NCI-H1436 treated with DMSO at 0.1 percent for 48 hours (cell line): ENCODE data around the gene RANBP1.

Source experiments
- DNase-seq: peaks from one replicate; lab custom pipeline; 2025; lab: John Stamatoyannopoulos, UW

Gene RANBP1

DNA sequence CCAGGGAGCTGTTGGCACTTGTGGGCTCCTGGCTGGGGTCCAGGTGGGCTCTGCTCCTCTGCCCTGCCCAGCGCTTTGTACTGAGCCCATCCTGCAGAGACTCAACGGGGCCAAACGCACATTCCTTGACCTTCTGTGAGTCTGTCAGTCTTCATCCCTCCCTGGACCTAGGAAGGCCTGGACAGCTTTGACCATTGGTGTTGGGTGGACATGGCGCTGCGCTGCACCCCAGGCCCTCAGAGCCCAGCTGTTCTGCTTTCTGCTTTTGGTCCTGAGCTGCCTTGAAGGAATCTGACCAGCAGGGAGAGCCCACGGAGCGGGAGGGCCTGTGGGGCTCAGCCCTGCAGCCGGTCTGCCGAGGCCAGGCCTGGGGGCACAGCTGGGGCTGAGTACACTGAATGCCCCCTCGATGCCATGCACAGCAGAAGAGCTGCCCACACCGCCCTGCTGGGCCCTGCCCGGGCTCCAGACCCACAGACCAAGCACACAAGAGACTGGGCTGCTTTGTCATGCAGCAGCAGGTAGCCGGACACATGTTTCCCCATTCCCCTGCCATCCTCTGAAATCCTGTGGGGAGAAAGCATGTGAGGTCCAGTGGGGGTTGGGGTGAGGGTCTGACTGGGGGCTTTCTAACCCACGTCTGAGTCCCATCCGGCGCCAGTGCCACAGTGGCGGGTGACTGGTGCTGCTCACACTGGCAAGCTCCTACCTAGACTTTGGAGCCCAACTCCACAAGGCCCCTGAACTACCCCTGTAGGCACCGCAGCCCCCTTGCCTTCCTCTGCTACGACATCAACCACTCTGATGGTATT is 59.1 kb downstream of the RANBP1 start:
- DNase-seq = no peak

DNA sequence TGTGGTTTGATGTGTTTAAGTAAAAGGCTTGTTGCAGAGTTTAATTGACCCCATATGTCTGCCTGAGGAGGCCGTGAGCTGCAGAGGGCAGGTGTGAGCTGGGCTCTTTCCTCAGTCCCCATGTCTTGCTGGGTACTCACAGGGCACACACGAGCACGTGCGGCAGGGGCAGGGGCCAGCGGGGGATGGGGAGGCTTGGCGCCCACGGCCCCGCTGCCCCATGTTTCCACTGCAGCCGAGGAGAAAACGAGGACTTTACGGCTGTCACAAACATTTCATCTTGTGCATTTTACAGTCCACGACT is 59.6 kb downstream of the RANBP1 start:
- no peak for DNase-seq

DNA sequence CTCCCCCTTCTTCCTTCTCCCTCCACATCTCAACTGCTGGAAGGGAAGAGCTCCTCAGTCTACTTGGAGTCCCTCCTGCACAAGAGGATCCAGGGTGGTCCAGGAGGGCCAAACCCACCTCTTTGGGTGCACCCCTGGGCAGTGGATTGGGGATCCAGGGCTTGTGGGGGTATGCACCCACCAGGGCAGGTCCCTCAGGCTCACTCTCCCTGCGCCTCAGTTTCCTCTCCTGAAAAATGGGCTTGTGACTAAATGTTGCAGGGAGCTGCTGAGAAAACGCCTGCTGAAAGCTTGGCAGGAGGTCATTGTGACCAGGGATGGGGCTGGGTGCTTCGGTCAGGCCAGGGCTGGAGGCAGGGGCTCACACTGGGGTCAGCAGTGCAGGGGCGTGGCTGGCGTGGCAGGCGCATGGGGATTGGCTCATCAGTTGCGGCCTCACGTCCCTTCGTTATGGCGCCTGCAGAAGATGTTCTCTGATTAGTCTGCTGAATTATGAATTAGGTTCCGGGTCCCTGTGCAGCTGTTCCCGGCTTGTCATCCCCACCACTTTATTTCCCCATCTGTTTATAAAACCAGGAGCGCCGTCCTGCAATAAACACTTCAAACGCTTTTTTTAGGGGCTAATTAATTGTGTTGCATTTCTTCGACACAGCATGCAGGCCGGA is 60.6 kb downstream of the RANBP1 start:
- DNase-seq = no peak
